Ascending aorta (tissue), 2 donors: ENCODE data around the gene DPP9. TPM values are rescaled to one million over a fixed set of nuclear protein-coding genes. Genes with fewer than 3 reads are reported as not detected.

Source experiments
- DNase-seq, 2 donors: peaks; one replicate each; pipeline ENCODE4 v3.0.0-alpha.2; 2019; ENCODE audit warnings: low spot score in 2 of 2
- H3K27ac ChIP-seq, 2 donors: fragments of 200-600 bp; sonication (generic); one replicate each; pipeline ENCODE4 v1.5.1; 2016 to 2017; ENCODE audit warnings: mild to moderate bottlenecking in 1 of 2
- H3K27me3 ChIP-seq: fragments of 200-600 bp; sonication (generic); one replicate; pipeline ENCODE4 v1.5.1; 2017
- H3K36me3 ChIP-seq, 2 donors: fragments of 200-600 bp; sonication (generic); one replicate each; pipeline ENCODE4 v1.5.1; 2016
- H3K4me1 ChIP-seq, 2 donors: fragments of 200-600 bp; sonication (generic); one replicate each; pipeline ENCODE4 v1.5.1; 2016 to 2017; ENCODE audit warnings: mild to moderate bottlenecking in 1 of 2
- H3K4me3 ChIP-seq, 2 donors: fragments of 200-600 bp; sonication (generic); one replicate each; pipeline ENCODE4 v1.5.1; 2016 to 2017; ENCODE audit warnings: mild to moderate bottlenecking in 1 of 2
- H3K9me3 ChIP-seq, 2 donors: fragments of 200-600 bp; sonication (generic); one replicate each; pipeline ENCODE4 v1.5.1; 2016
- CTCF ChIP-seq, 3 experiments: fragments of 200-600 bp in 2 of 3; fragments of 450-650 bp in 1 of 3; sonication (generic) in 2 of 3; IDR thresholded peaks; one replicate each; pipeline ENCODE4 v1.5.1; 2016 to 2019; ENCODE audit warnings: antibody characterized with exemption in 3 of 3, mild to moderate bottlenecking in 1 of 3, moderate library complexity in 1 of 3
- intact Hi-C: fragments of 100-400 bp; cut with DNase I; formaldehyde crosslinking; loops from one replicate; pipeline ENCODE4 v1.15.1; 2023
- total RNA-seq: library from RNA; depleted of rRNA; stranded (reverse); fragments of >200 nt; gene quantifications from one replicate; pipeline ENCODE4 v1.1.0, GENCODE V29; 2016

Gene DPP9
- total RNA-seq, 1 donor from 2014 or later = 72.2 TPM

GRCh38 chr19:4693078-4693350, 30.6 kb downstream of the DPP9 start:
- no peak for TF ChIP-seq CTCF (IDR thresholded peaks at IDR 0.05)
- H3K27ac ChIP-seq = no peak overlapping the region
- intact Hi-C loops = no loop called here
- DNase-seq = no peak
- peaks cover 90 to 99% of the 10 kb centered on the region in 2 donors for H3K36me3 ChIP-seq
- H3K9me3 ChIP-seq = no peaks in the 10 kb centered on the region
- H3K4me3 ChIP-seq = no peak overlapping the region
- no peaks in the 10 kb centered on the region for H3K4me1 ChIP-seq
- no peaks in the 10 kb centered on the region for H3K27me3 ChIP-seq

GRCh38 chr19:4692251-4693077, 31.2 kb downstream of the DPP9 start:
- no peaks in the 10 kb centered on the region for H3K27me3 ChIP-seq
- no peaks in the 10 kb centered on the region for H3K9me3 ChIP-seq
- intact Hi-C loops = no loop called here
- no peak for DNase-seq
- H3K27ac ChIP-seq = no peak overlapping the region
- no peak for TF ChIP-seq CTCF (IDR thresholded peaks at IDR 0.05)
- H3K4me3 ChIP-seq = no peak overlapping the region
- peaks cover 90 to 98% of the 10 kb centered on the region in 2 donors for H3K36me3 ChIP-seq
- no peaks in the 10 kb centered on the region for H3K4me1 ChIP-seq

GRCh38 chr19:4691373-4691772, 32.3 kb downstream of the DPP9 start:
- Histone ChIP-seq H3K27ac (no peak overlapping the region), H3K9me3 (no peaks in the 10 kb centered on the region), H3K4me1 (no peaks in the 10 kb centered on the region), H3K4me3 (no peak overlapping the region), H3K36me3 (peaks cover 90 to 98% of the 10 kb centered on the region in 2 donors), H3K27me3 (no peaks in the 10 kb centered on the region)
- DNase-seq = no peak
- no peak for TF ChIP-seq CTCF (IDR thresholded peaks at IDR 0.05)
- intact Hi-C loops = no loop called here

- no peak for DNase-seq
- Histone ChIP-seq H3K4me1 (no peaks in the 10 kb centered on the region), H3K36me3 (peaks cover 90 to 98% of the 10 kb centered on the region in 2 donors), H3K4me3 (no peak overlapping the region), H3K27ac (no peak overlapping the region), H3K9me3 (no peaks in the 10 kb centered on the region), H3K27me3 (no peaks in the 10 kb centered on the region)
- no peak for TF ChIP-seq CTCF (IDR thresholded peaks at IDR 0.05)
- intact Hi-C loops = no loop called here
Observed at GRCh38 chr19:4690361-4690760, 33.3 kb downstream of the DPP9 start.

GRCh38 chr19:4689403-4689802, 34.2 kb downstream of the DPP9 start:
- no peak overlapping the region for H3K4me3 ChIP-seq
- peaks cover 90 to 98% of the 10 kb centered on the region in 2 donors for H3K36me3 ChIP-seq
- no peaks in the 10 kb centered on the region for H3K4me1 ChIP-seq
- TF ChIP-seq CTCF (IDR thresholded peaks at IDR 0.05) = no peak
- intact Hi-C loops = no loop called here
- no peak for DNase-seq
- H3K27ac ChIP-seq = no peak overlapping the region
- no peaks in the 10 kb centered on the region for H3K27me3 ChIP-seq
- H3K9me3 ChIP-seq = no peaks in the 10 kb centered on the region
